GM12878 (cell line): ENCODE results near the gene BORCS5. TPM values are rescaled to one million over a fixed set of nuclear protein-coding genes. Genes with fewer than 3 reads are reported as not detected.

Source experiments
- ATAC-seq: fragments of 200-7000 bp; cut with Tn5 transposase; 3 replicates; pipeline ENCODE4 v1.9.1; 2020; ENCODE audit warnings: mild to moderate bottlenecking, moderate library complexity
- BruUV-seq: library from RNA; stranded (reverse); fragments of 400-500 nt; replicated peaks from 2 replicates; lab custom pipeline; 2021; lab: Mats Ljungman, UMichigan
- CTCF ChIA-PET: fragments of 300-600 bp; sonication (Branson Sonifier 250); formaldehyde crosslinking; extraction: SDS; loops from one replicate; lab custom pipeline; 2021; ENCODE audit warnings: inconsistent platforms; lab: Yijun Ruan, JAX
- POLR2A ChIA-PET: fragments of 350-600 bp; formaldehyde crosslinking; extraction: SDS; loops from one replicate; lab custom pipeline; 2021; ENCODE audit warnings: inconsistent platforms; lab: Charles Lee
- RAD21 ChIA-PET: fragments of 300-600 bp; sonication (Branson Sonifier 250); formaldehyde crosslinking; loops from one replicate; lab custom pipeline; 2023; ENCODE audit warnings: antibody characterized with exemption; ENCODE audit not compliant: unreplicated experiment; lab: Charles Lee
- SMC1A ChIA-PET: fragments of 300-600 bp; sonication (Branson Sonifier 250); formaldehyde crosslinking; loops from one replicate; lab custom pipeline; 2023; ENCODE audit not compliant: unreplicated experiment, uncharacterized antibody; lab: Charles Lee
- DNase-seq: peaks from one replicate; pipeline ENCODE4 v3.0.0-alpha.2; 2011; ENCODE audit warnings: low read depth, low spot score
- FAIRE-seq: peaks from 3 replicates; lab custom pipeline; 2011; peaks lifted over from hg19 to GRCh38; lab: Jason Lieb, UNC
- H2AFZ ChIP-seq: 2 replicates; pipeline ENCODE4 v1.6.0; 2011; ENCODE audit warnings: low read depth, low read length, control low read depth; ENCODE audit not compliant: control insufficient read depth
- H3K27ac ChIP-seq: 2 replicates; pipeline ENCODE4 v1.5.1; 2011; ENCODE audit warnings: control low read depth; ENCODE audit not compliant: control insufficient read depth, insufficient read depth
- H3K27me3 ChIP-seq, 2 experiments: replicated peaks in 1 of 2; 2 replicates each; pipeline versions ENCODE4 v1.6.0 to v1.6.1; 2011; ENCODE audit warnings: low read length in 1 of 2; ENCODE audit not compliant: control insufficient read depth in 2 of 2, insufficient read depth in 2 of 2
- H3K36me3 ChIP-seq, 2 experiments: 2 replicates each; pipeline ENCODE4 v1.5.1; 2011; ENCODE audit warnings: low read length in 1 of 2; ENCODE audit not compliant: control insufficient read depth in 2 of 2, insufficient read depth in 2 of 2
- H3K4me1 ChIP-seq: 2 replicates; pipeline ENCODE4 v1.6.1; 2011; ENCODE audit warnings: mild to moderate bottlenecking, low read length, moderate library complexity, mixed read lengths; ENCODE audit not compliant: control insufficient read depth, insufficient read depth
- H3K4me2 ChIP-seq: 2 replicates; pipeline ENCODE4 v1.6.0; 2011; ENCODE audit warnings: control low read depth; ENCODE audit not compliant: control insufficient read depth, insufficient read depth
- H3K4me3 ChIP-seq: fragments of 200-600 bp; sonication (generic); 2 replicates; pipeline ENCODE4 v1.5.1; 2016
- H3K79me2 ChIP-seq: 2 replicates; pipeline ENCODE4 v1.6.0; 2011; ENCODE audit warnings: low read length; ENCODE audit not compliant: control insufficient read depth, insufficient read depth
- H3K9ac ChIP-seq: 2 replicates; pipeline ENCODE4 v1.8.0; 2011; ENCODE audit warnings: low read length, control low read depth, mixed read lengths; ENCODE audit not compliant: control insufficient read depth, insufficient read depth
- H3K9me3 ChIP-seq: replicated peaks from 3 replicates; pipeline ENCODE4 v1.5.1; 2011; ENCODE audit warnings: mild to moderate bottlenecking, low read length; ENCODE audit not compliant: control insufficient read depth, insufficient read depth
- H4K20me1 ChIP-seq: 2 replicates; pipeline ENCODE4 v1.6.0; 2011; ENCODE audit not compliant: control insufficient read depth, insufficient read depth
- CHD4 ChIP-seq: fragments of 200-600 bp; sonication (generic); IDR thresholded peaks from 2 replicates; pipeline ENCODE4 v1.6.1; 2016; ENCODE audit warnings: mild to moderate bottlenecking
- CUX1 ChIP-seq: IDR thresholded peaks from 2 replicates; pipeline ENCODE4 v1.6.1; 2012; ENCODE audit warnings: improper control_type of control experiment, low read depth, low read length; ENCODE audit not compliant: insufficient replicate concordance
- EGR1 ChIP-seq, 2 experiments: IDR thresholded peaks; 1 replicate in 1 of 2; 2 replicates in 1 of 2; pipeline ENCODE4 v1.6.1; 2011 to 2012; ENCODE audit warnings: low read depth in 2 of 2, low read length in 2 of 2, borderline replicate concordance in 1 of 2, mild to moderate bottlenecking in 1 of 2, moderate library complexity in 1 of 2
- ESRRA ChIP-seq: IDR thresholded peaks from 2 replicates; pipeline ENCODE4 v1.6.1; 2012; ENCODE audit warnings: mild to moderate bottlenecking, low read length, improper control_type of control experiment
- FOXK2 ChIP-seq: fragments of 450-650 bp; IDR thresholded peaks from 2 replicates; pipeline ENCODE4 v1.6.1; 2017; ENCODE audit warnings: mild to moderate bottlenecking, moderate library complexity
- MLLT1 ChIP-seq: fragments of 450-650 bp; IDR thresholded peaks from 2 replicates; pipeline ENCODE4 v1.6.1; 2016; ENCODE audit warnings: mild to moderate bottlenecking
- NBN ChIP-seq: fragments of 450-650 bp; IDR thresholded peaks from 2 replicates; pipeline ENCODE4 v1.6.1; 2016
- NFYA ChIP-seq: IDR thresholded peaks from 2 replicates; pipeline ENCODE4 v1.6.1; 2011; ENCODE audit warnings: low read depth, mild to moderate bottlenecking, low read length, improper control_type of control experiment, borderline replicate concordance
- SMARCA5 ChIP-seq: fragments of 450-650 bp; IDR thresholded peaks from 2 replicates; pipeline ENCODE4 v1.6.1; 2017; ENCODE audit warnings: mild to moderate bottlenecking
- YY1 ChIP-seq: IDR thresholded peaks from 2 replicates; pipeline ENCODE4 v1.6.1; 2011; ENCODE audit warnings: low read depth, mild to moderate bottlenecking, low read length
- ZNF207 ChIP-seq: fragments of 450-650 bp; IDR thresholded peaks from 2 replicates; pipeline ENCODE4 v1.6.1; 2014; ENCODE audit warnings: antibody characterized with exemption, mild to moderate bottlenecking, borderline replicate concordance
- WGBS: methylation state at CpG from one replicate; pipeline ENCODE4 v1.1.6; 2016; ENCODE audit warnings: low lambda C conversion rate; ENCODE audit not compliant: insufficient replicate concordance, insufficient coverage; ENCODE audit errors: missing lambda C conversion rate; 5-methylcytosine and 5-hydroxymethylcytosine counted together
- in situ Hi-C: fragments of 300-500 bp; cut with MboI; formaldehyde crosslinking; loops from 9 replicates; pipeline ENCODE4 v1.14.3; 2018; ENCODE audit warnings: mixed read lengths
- intact Hi-C: fragments of 100-400 bp; cut with micrococcal nuclease; formaldehyde crosslinking; loops from one replicate; pipeline ENCODE4 v1.14.2; 2022; ENCODE audit not compliant: unreplicated experiment
- polyA plus RNA-seq, 11 experiments: library from polyadenylated mRNA; depleted of rRNA in 4 of 11; unstranded in 6 of 11; stranded (reverse) in 5 of 11; fragments of >200 nt; fragmentation: Nextera tagmentation in 4 of 11; fragmentation: Illumina TruSeq in 1 of 11; extraction: Ambion mirVana in 4 of 11; extraction: Trizol in 1 of 11; gene quantifications; 1 replicate in 1 of 11; 2 replicates in 10 of 11; pipeline versions ENCODE4 v1.2.1 to v1.2.3, GENCODE V29; 2011 to 2016; ENCODE audit warnings: inconsistent platforms in 2 of 11, missing spikeins in 2 of 11, low read depth in 1 of 11
- total RNA-seq, 4 experiments: library from RNA; depleted of rRNA in 3 of 4; stranded (reverse); fragments of >200 nt in 3 of 4; fragmentation: Illumina TruSeq in 1 of 4; extraction: Trizol in 1 of 4; gene quantifications; 2 replicates each; pipeline versions ENCODE4 v1.2.1 to v1.2.3, GENCODE V29; 2013 to 2021
- TF ChIP-seq, protein P1 (sequence below): fragments of 450-650 bp; IDR thresholded peaks from 2 replicates; pipeline ENCODE4 v1.6.1; 2014; ENCODE audit warnings: mild to moderate bottlenecking
- TF ChIP-seq, protein P2 (sequence below): fragments of 450-650 bp; formaldehyde crosslinking; IDR thresholded peaks from 2 replicates; pipeline ENCODE4 v1.5.0; 2022; ENCODE audit warnings: mild to moderate bottlenecking, missing genetic modification characterization

BORCS5 gene
- total and polyA plus RNA-seq, 10 of the 15 experiments (the other 5 are each of a cell fraction or from before 2014, with no cell fraction given), result 1.4 to 39.7 (median 16.1) TPM

DNA sequence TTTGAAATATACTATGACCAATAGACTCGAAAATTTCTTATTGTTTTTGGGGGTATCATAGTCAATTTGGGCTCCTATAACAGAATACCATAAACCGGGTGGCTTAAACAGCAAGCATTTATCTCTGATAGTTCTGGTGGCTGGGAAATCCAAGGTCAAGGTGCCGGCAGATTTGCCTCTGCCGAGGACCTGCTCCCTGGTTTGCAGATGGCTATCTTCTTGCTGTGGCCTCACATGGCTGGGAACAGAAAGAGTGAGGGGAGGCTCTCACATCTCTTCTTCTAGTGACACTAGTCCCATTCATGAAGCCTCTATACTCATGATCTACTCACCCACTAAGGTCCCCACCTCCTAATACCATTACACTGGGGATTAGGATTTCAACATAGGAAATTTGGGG, 70.7 kb downstream of the BORCS5 start:
- no peaks in the 10 kb centered on the region; the same call in none of the 3 replicates for H3K9me3 ChIP-seq
- intact Hi-C loops, result no loop called here
- ChIA-PET POLR2A (interaction anchor here (0.5 to 1.5 kb wide), 5 partner anchors 9 to 298 kb away, joined by 3 to 8 read pairs (median 4); no protein-coding TSS in a partner anchor), RAD21 (interaction anchor here (0.6 to 1.6 kb wide), 10 partner anchors 9 to 1192 kb away, joined by 3 to 6 read pairs (median 3); no protein-coding TSS in a partner anchor), CTCF (interaction anchor here (0.6 to 1.2 kb wide), 4 partner anchors 9 to 94 kb away, joined by 3 read pairs; no protein-coding TSS in a partner anchor), SMC1A (interaction anchor here (0.8 to 2.9 kb wide), 9 partner anchors 9 to 127 kb away, joined by 3 to 9 read pairs (median 4); no protein-coding TSS in a partner anchor)
- H3K4me2 ChIP-seq, result no peak overlapping the region
- H3K36me3 ChIP-seq, result no peaks in the 10 kb centered on the region
- FAIRE-seq (no peak), ATAC-seq (peak; percentile 15; the same call in 1 of the 3 replicates), DNase-seq (no peak)
- BruUV-seq, result no TSS peak
- peak overlapping the region; percentile 7; the same call in 1 of the 2 replicates for H3K27ac ChIP-seq
- peaks cover 13% of the 10 kb centered on the region for H3K4me1 ChIP-seq
- H2AFZ ChIP-seq, result no peak overlapping the region
- no peaks in the 10 kb centered on the region for H3K27me3 ChIP-seq
- H3K79me2 ChIP-seq, result no peaks in the 10 kb centered on the region; the same call in 1 of the 2 replicates
- in situ Hi-C loops, result no loop called here
- WGBS, result 83% methylated on average over 4 of the region's 4 CpGs
- no peaks in the 10 kb centered on the region for H4K20me1 ChIP-seq
- H3K4me3 ChIP-seq, result no peak overlapping the region
- no peak overlapping the region for H3K9ac ChIP-seq
- TF ChIP-seq YY1 (no peak), ESRRA (no peak), NBN (no peak), ZNF207 (no peak), MLLT1 (no peak), FOXK2 (no peak), EGR1 (IDR thresholded peaks at IDR 0.05; ENCODE audit: borderline replicate concordance in 1 of 2, low read depth in 2 of 2, low read length in 2 of 2) (no peak), NFYA (no peak), SMARCA5 (no peak), CHD4 (no peak), CUX1 (no peak)
- TF ChIP-seq, protein P1, sequence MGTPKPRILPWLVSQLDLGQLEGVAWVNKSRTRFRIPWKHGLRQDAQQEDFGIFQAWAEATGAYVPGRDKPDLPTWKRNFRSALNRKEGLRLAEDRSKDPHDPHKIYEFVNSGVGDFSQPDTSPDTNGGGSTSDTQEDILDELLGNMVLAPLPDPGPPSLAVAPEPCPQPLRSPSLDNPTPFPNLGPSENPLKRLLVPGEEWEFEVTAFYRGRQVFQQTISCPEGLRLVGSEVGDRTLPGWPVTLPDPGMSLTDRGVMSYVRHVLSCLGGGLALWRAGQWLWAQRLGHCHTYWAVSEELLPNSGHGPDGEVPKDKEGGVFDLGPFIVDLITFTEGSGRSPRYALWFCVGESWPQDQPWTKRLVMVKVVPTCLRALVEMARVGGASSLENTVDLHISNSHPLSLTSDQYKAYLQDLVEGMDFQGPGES, result no peak
- TF ChIP-seq, protein P2, sequence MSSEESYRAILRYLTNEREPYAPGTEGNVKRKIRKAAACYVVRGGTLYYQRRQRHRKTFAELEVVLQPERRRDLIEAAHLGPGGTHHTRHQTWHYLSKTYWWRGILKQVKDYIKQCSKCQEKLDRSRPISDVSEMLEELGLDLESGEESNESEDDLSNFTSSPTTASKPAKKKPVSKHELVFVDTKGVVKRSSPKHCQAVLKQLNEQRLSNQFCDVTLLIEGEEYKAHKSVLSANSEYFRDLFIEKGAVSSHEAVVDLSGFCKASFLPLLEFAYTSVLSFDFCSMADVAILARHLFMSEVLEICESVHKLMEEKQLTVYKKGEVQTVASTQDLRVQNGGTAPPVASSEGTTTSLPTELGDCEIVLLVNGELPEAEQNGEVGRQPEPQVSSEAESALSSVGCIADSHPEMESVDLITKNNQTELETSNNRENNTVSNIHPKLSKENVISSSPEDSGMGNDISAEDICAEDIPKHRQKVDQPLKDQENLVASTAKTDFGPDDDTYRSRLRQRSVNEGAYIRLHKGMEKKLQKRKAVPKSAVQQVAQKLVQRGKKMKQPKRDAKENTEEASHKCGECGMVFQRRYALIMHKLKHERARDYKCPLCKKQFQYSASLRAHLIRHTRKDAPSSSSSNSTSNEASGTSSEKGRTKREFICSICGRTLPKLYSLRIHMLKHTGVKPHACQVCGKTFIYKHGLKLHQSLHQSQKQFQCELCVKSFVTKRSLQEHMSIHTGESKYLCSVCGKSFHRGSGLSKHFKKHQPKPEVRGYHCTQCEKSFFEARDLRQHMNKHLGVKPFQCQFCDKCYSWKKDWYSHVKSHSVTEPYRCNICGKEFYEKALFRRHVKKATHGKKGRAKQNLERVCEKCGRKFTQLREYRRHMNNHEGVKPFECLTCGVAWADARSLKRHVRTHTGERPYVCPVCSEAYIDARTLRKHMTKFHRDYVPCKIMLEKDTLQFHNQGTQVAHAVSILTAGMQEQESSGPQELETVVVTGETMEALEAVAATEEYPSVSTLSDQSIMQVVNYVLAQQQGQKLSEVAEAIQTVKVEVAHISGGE (CRISPR knock-in tag), result no peak
